NCI-H2081 treated with DMSO at 0.1 percent for 48 hours (cell line): ENCODE data around the gene DNAJB5.
A peak's percentile ranks its signal among the peaks of the same experiment; 100 is the strongest.
"Not testable (repeated sequence)": the region's sequence is repeated elsewhere in the genome, so short reads cannot be mapped to it uniquely, and the experiment has no call there.

Source experiments
- DNase-seq: peaks from one replicate; lab custom pipeline; 2025; lab: John Stamatoyannopoulos, UW

The DNAJB5 gene

GRCh38 chr9:34989003-34989945 is at the start of gene DNAJB5:
Gene DNAJB5 (plus strand): TSS chr9:34989745. CDS start chr9:34990631, 886 bp downstream.
- DNase-seq = peak; percentile 98

GRCh38 chr9:34939989-34940388 is 49.6 kb upstream of the DNAJB5 start:
- not testable (repeated sequence) for DNase-seq

- no peak for DNase-seq
Observed at GRCh38 chr9:34948451-34948850, 41.1 kb upstream of the DNAJB5 start.

GRCh38 chr9:34954225-34954624 is 35.3 kb upstream of the DNAJB5 start:
- DNase-seq = no peak

- not testable (repeated sequence) for DNase-seq
Observed at GRCh38 chr9:34956066-34956465, 33.5 kb upstream of the DNAJB5 start.

GRCh38 chr9:34956648-34957047 is 32.9 kb upstream of the DNAJB5 start:
- no peak for DNase-seq

- no peak for DNase-seq
Observed at GRCh38 chr9:34957492-34958410, 31.8 kb upstream of the DNAJB5 start, which contains the start of gene PHF24. Gene PHF24 (plus strand): TSS chr9:34958285. CDS start chr9:34971299, 13,014 bp downstream.

- no peak for DNase-seq
Observed at GRCh38 chr9:34958411-34958982, 31.0 kb upstream of the DNAJB5 start.

GRCh38 chr9:34959461-34959860 is 30.1 kb upstream of the DNAJB5 start:
- DNase-seq = no peak

GRCh38 chr9:34961574-34962490 is 27.7 kb upstream of the DNAJB5 start:
- DNase-seq = no peak

- no peak for DNase-seq
Observed at GRCh38 chr9:34962546-34962945, 27.0 kb upstream of the DNAJB5 start.

GRCh38 chr9:34963552-34963951 is 26.0 kb upstream of the DNAJB5 start:
- DNase-seq = no peak

- DNase-seq = no peak
Observed at GRCh38 chr9:34964458-34964857, 25.1 kb upstream of the DNAJB5 start.

- DNase-seq = no peak
Observed at GRCh38 chr9:34971146-34971811, 18.3 kb upstream of the DNAJB5 start.

- DNase-seq = no peak
Observed at GRCh38 chr9:34974664-34975063, 14.9 kb upstream of the DNAJB5 start.

GRCh38 chr9:34976441-34976840 is 13.1 kb upstream of the DNAJB5 start:
- DNase-seq = no peak

- no peak for DNase-seq
Observed at GRCh38 chr9:34976992-34977391, 12.6 kb upstream of the DNAJB5 start.

- DNase-seq = no peak
Observed at GRCh38 chr9:34980181-34980761, 9.3 kb upstream of the DNAJB5 start.

GRCh38 chr9:34982361-34982760 is 7.2 kb upstream of the DNAJB5 start:
- no peak for DNase-seq

GRCh38 chr9:34983209-34983608 is 6.3 kb upstream of the DNAJB5 start:
- no peak for DNase-seq
